SK-N-SH (cell line): Measurements from ENCODE around the gene TUBGCP2. TPM values are rescaled to one million over a fixed set of nuclear protein-coding genes. Genes with fewer than 3 reads are reported as not detected.

ENCODE experiments used
- CTCF ChIA-PET: fragments of 300-600, 350-600 bp; formaldehyde crosslinking; extraction: SDS; loops from one replicate; lab custom pipeline; 2021; lab: Yijun Ruan, JAX
- POLR2A ChIA-PET: fragments of 350-600 bp; sonication (Branson Sonifier 250); formaldehyde crosslinking; extraction: SDS; loops from one replicate; lab custom pipeline; 2020; ENCODE audit warnings: antibody characterized with exemption, inconsistent platforms; lab: Yijun Ruan, JAX
- DNase-seq: peaks from one replicate; pipeline ENCODE4 v3.0.0; 2012
- H2AFZ ChIP-seq: fragments of 200-600 bp; sonication (generic); 2 replicates; pipeline ENCODE4 v1.8.1; 2016; ENCODE audit warnings: antibody characterized with exemption, mild to moderate bottlenecking, low read depth
- H3F3A ChIP-seq: fragments of 200-600 bp; sonication (generic); replicated peaks from 2 replicates; pipeline ENCODE3; 2016; ENCODE audit warnings: antibody characterized with exemption, mild to moderate bottlenecking; ENCODE audit not compliant: insufficient read depth
- H3K27ac ChIP-seq, 2 experiments: fragments of 200-500 bp in 1 of 2; fragments of 200-600 bp in 1 of 2; sonication (Bioruptor generic) in 1 of 2; sonication (generic), shearing (Covaris generic) in 1 of 2; 2 replicates each; pipeline versions ENCODE4 v1.5.1 to v1.6.1; 2014 to 2016; ENCODE audit warnings: low read depth in 2 of 2, inconsistent platforms in 1 of 2, low read length in 1 of 2, mild to moderate bottlenecking in 1 of 2, mixed read lengths in 1 of 2
- H3K27me3 ChIP-seq: fragments of 200-600 bp; sonication (generic), shearing (Covaris generic); 2 replicates; pipeline ENCODE4 v1.6.1; 2016; ENCODE audit warnings: mixed run types; ENCODE audit not compliant: insufficient read depth
- H3K36me3 ChIP-seq, 2 experiments: fragments of 200-500 bp in 1 of 2; fragments of 200-600 bp in 1 of 2; sonication (Bioruptor generic) in 1 of 2; sonication (generic) in 1 of 2; replicated peaks in 1 of 2; 2 replicates each; pipeline versions ENCODE3 to v1.5.1; 2014 to 2016; ENCODE audit warnings: low read length in 1 of 2, mild to moderate bottlenecking in 1 of 2; ENCODE audit not compliant: insufficient read depth in 2 of 2, control insufficient read depth in 1 of 2
- H3K4me1 ChIP-seq, 2 experiments: fragments of 200-500 bp in 1 of 2; fragments of 200-600 bp in 1 of 2; sonication (Bioruptor generic) in 1 of 2; sonication (generic), shearing (Covaris generic) in 1 of 2; 2 replicates each; pipeline versions ENCODE4 v1.5.1 to v1.6.1; 2014 to 2016; ENCODE audit warnings: low read depth in 1 of 2, low read length in 1 of 2, mixed run types in 1 of 2; ENCODE audit not compliant: insufficient read depth in 2 of 2, control insufficient read depth in 1 of 2
- H3K4me2 ChIP-seq: fragments of 200-600 bp; sonication (generic), shearing (Covaris generic); 2 replicates; pipeline ENCODE4 v1.6.1; 2017; ENCODE audit warnings: mixed run types
- H3K4me3 ChIP-seq, 2 experiments: fragments of 200-500 bp in 1 of 2; fragments of 200-600 bp in 1 of 2; sonication (Bioruptor generic) in 1 of 2; sonication (generic), shearing (Covaris generic) in 1 of 2; 2 replicates each; pipeline versions ENCODE4 v1.5.1 to v1.8.1; 2014 to 2016; ENCODE audit warnings: low read depth in 2 of 2, inconsistent platforms in 1 of 2, low read length in 1 of 2, mild to moderate bottlenecking in 1 of 2, mixed read lengths in 1 of 2, moderate library complexity in 1 of 2
- H3K79me2 ChIP-seq: fragments of 200-600 bp; sonication (generic); 2 replicates; pipeline ENCODE4 v1.8.1; 2017; ENCODE audit warnings: mild to moderate bottlenecking; ENCODE audit not compliant: insufficient read depth
- H3K9ac ChIP-seq: fragments of 200-600 bp; sonication (generic); 2 replicates; pipeline ENCODE4 v1.6.1; 2017; ENCODE audit warnings: mixed run types
- H3K9me2 ChIP-seq: fragments of 200-600 bp; sonication (generic); 2 replicates; pipeline ENCODE4 v1.6.1; 2017; ENCODE audit warnings: mixed run types
- H3K9me3 ChIP-seq: fragments of 200-600 bp; sonication (generic); 2 replicates; pipeline ENCODE4 v1.6.1; 2017; ENCODE audit warnings: mixed run types, mild to moderate bottlenecking, moderate library complexity
- H4K20me1 ChIP-seq: fragments of 200-600 bp; sonication (generic); 2 replicates; pipeline ENCODE4 v1.6.1; 2017; ENCODE audit warnings: mild to moderate bottlenecking, mixed run types; ENCODE audit not compliant: insufficient read depth
- CHD2 ChIP-seq: fragments of 150-350 bp; IDR thresholded peaks from 2 replicates; pipeline ENCODE4 v1.6.1; 2018; ENCODE audit warnings: low read length; ENCODE audit not compliant: partially characterized antibody
- EZH2phosphoT487 ChIP-seq: fragments of 200-600 bp; sonication (generic); IDR thresholded peaks from 2 replicates; pipeline ENCODE4 v1.6.1; 2017; ENCODE audit warnings: low read depth, mixed run types, mild to moderate bottlenecking, antibody characterized with exemption, moderate library complexity, borderline replicate concordance
- GATA2 ChIP-seq: sonication (generic); formaldehyde crosslinking; IDR thresholded peaks from 2 replicates; pipeline ENCODE4 v1.5.0; 2020; ENCODE audit warnings: mild to moderate bottlenecking, missing genetic modification reagents
- IRF3 ChIP-seq: fragments of 150-350 bp; IDR thresholded peaks from 2 replicates; pipeline ENCODE4 v1.6.1; 2016; ENCODE audit warnings: mild to moderate bottlenecking, low read depth, low read length
- MXI1 ChIP-seq: IDR thresholded peaks from 2 replicates; pipeline ENCODE4 v1.6.1; 2012; ENCODE audit warnings: mild to moderate bottlenecking, low read depth, low read length, improper control_type of control experiment
- RAD21 ChIP-seq: IDR thresholded peaks from 2 replicates; pipeline ENCODE4 v1.6.1; 2012; ENCODE audit warnings: mild to moderate bottlenecking, low read length
- REST ChIP-seq: IDR thresholded peaks from 2 replicates; pipeline ENCODE4 v1.6.1; 2012; ENCODE audit warnings: mild to moderate bottlenecking, low read depth, low read length, moderate library complexity
- RXRA ChIP-seq: IDR thresholded peaks from 2 replicates; pipeline ENCODE4 v1.4.0; 2012; ENCODE audit warnings: low read depth, mild to moderate bottlenecking, borderline replicate concordance
- TCF12 ChIP-seq: IDR thresholded peaks from 2 replicates; pipeline ENCODE4 v1.4.0; 2012
- USF1 ChIP-seq: IDR thresholded peaks from 2 replicates; pipeline ENCODE4 v1.4.0; 2012; ENCODE audit warnings: low read depth, borderline replicate concordance
- WGBS: methylation state at CpG from one replicate; pipeline ENCODE4 v1.1.6; 2017; ENCODE audit warnings: low lambda C conversion rate; 5-methylcytosine and 5-hydroxymethylcytosine counted together
- polyA plus RNA-seq, 3 experiments: library from polyadenylated mRNA; depleted of rRNA; stranded (reverse); fragments of >200 nt; gene quantifications; 2 replicates each; pipeline ENCODE4 v1.2.3, GENCODE V29; 2012

TUBGCP2 gene
- polyA plus RNA-seq, 1 of the 3 experiments (the other 2 are of a cell fraction) = 49.1 TPM

- TF ChIP-seq USF1 = no peak
Measured at GRCh38 chr10:133274751-133275683, 33.7 kb downstream of the TUBGCP2 start (continued).

GRCh38 chr10:133273534-133274143, 35.0 kb downstream of the TUBGCP2 start:
- ChIA-PET CTCF (no interaction called here), POLR2A (no interaction called here)
- no peaks in the 10 kb centered on the region for H3K79me2 ChIP-seq
- peaks cover 0 to 4% of the 10 kb centered on the region in 2 experiments for H3K36me3 ChIP-seq
- H4K20me1 ChIP-seq = no peaks in the 10 kb centered on the region; the same call in 1 of the 2 replicates
- no peak overlapping the region for H3K27ac ChIP-seq
- H3K4me2 ChIP-seq = no peak overlapping the region
- no peaks in the 10 kb centered on the region for H3K9me3 ChIP-seq
- no peaks in the 10 kb centered on the region for H3K9me2 ChIP-seq
- no peak for DNase-seq
- H3K4me1 ChIP-seq = no peaks in the 10 kb centered on the region; a peak in 1 of 4 replicates
- no peaks in the 10 kb centered on the region for H3K27me3 ChIP-seq
- H3K4me3 ChIP-seq = no peak overlapping the region
- no peak for TF ChIP-seq RAD21
- no peak overlapping the region for H2AFZ ChIP-seq
- H3F3A ChIP-seq = no peaks in the 10 kb centered on the region
- H3K9ac ChIP-seq = no peak overlapping the region
- 83% methylated on average over 1 of the region's 28 CpGs for WGBS

- no peaks in the 10 kb centered on the region for H3K9me2 ChIP-seq
- no peak overlapping the region for H3K4me2 ChIP-seq
- H3F3A ChIP-seq = no peaks in the 10 kb centered on the region
- H3K36me3 ChIP-seq = peaks cover 0 to under 1% of the 10 kb centered on the region in 2 experiments
- TF ChIP-seq TCF12 (no peak), GATA2 (no peak)
- no peak overlapping the region for H3K27ac ChIP-seq
- no peak overlapping the region for H3K4me3 ChIP-seq
- H4K20me1 ChIP-seq = no peaks in the 10 kb centered on the region; the same call in 1 of the 2 replicates
- no peaks in the 10 kb centered on the region; a peak in 1 of 4 replicates for H3K4me1 ChIP-seq
- 75% methylated on average over 7 of the region's 25 CpGs for WGBS
- DNase-seq = no peak
- H3K27me3 ChIP-seq = no peaks in the 10 kb centered on the region
- CTCF ChIA-PET = interaction anchor here (1.5 kb wide), 1 partner anchor 34 kb away, joined by 4 read pairs; no protein-coding TSS in a partner anchor
- POLR2A ChIA-PET = no interaction called here
- no peaks in the 10 kb centered on the region for H3K9me3 ChIP-seq
- no peaks in the 10 kb centered on the region for H3K79me2 ChIP-seq
- no peak overlapping the region for H3K9ac ChIP-seq
- no peak overlapping the region for H2AFZ ChIP-seq
Measured at GRCh38 chr10:133272964-133273420, 35.7 kb downstream of the TUBGCP2 start.

- no peak overlapping the region for H3K4me3 ChIP-seq
- no peaks in the 10 kb centered on the region; a peak in 1 of 4 replicates for H3K4me1 ChIP-seq
- H3K27me3 ChIP-seq = no peaks in the 10 kb centered on the region
- no peaks in the 10 kb centered on the region for H3K79me2 ChIP-seq
- no peak overlapping the region for H3K27ac ChIP-seq
- no peak overlapping the region for H3K4me2 ChIP-seq
- CTCF ChIA-PET = interaction anchor here (1.5 kb wide), 1 partner anchor 35 kb away, joined by 4 read pairs; no protein-coding TSS in a partner anchor
- H3K9me3 ChIP-seq = no peaks in the 10 kb centered on the region
- no peak overlapping the region for H2AFZ ChIP-seq
- H3K9me2 ChIP-seq = no peaks in the 10 kb centered on the region
- DNase-seq = no peak
- no peak overlapping the region for H3K9ac ChIP-seq
- 74% methylated on average over 21 of the region's 29 CpGs for WGBS
- POLR2A ChIA-PET = no interaction called here
- H3F3A ChIP-seq = no peaks in the 10 kb centered on the region
- H3K36me3 ChIP-seq = no peaks in the 10 kb centered on the region
- H4K20me1 ChIP-seq = no peaks in the 10 kb centered on the region; the same call in 1 of the 2 replicates
- TF ChIP-seq CHD2 (no peak), EZH2phosphoT487 (no peak), RXRA (no peak), REST (no peak), MXI1 (no peak), TCF12 (no peak), IRF3 (no peak)
Measured at GRCh38 chr10:133272301-133272963, 36.2 kb downstream of the TUBGCP2 start.
